IPS DF 4.7 (cell line): Measurements from ENCODE around the gene LRTM1.

Experiments
- DNase-seq: peaks from one replicate; pipeline ENCODE4 v3.0.0-alpha.2; 2013; ENCODE audit warnings: low spot score; ENCODE audit errors: extremely low read depth

LRTM1 gene

GRCh38 chr3:54928046-54928770 is at the start of gene LRTM1:
Gene LRTM1 (minus strand): TSS chr3:54928059. CDS start chr3:54927911, 148 bp downstream.
- DNase-seq: no peak

- DNase-seq: no peak
These were observed 49.6 kb upstream of the LRTM1 start for GRCh38 chr3:54977439-54977838.

GRCh38 chr3:54970895-54971294 is 43.0 kb upstream of the LRTM1 start:
- DNase-seq: no peak

GRCh38 chr3:54969652-54970051 is 41.8 kb upstream of the LRTM1 start:
- no peak for DNase-seq

GRCh38 chr3:54968546-54969172 is 40.8 kb upstream of the LRTM1 start:
- no peak for DNase-seq

- DNase-seq: no peak
These were observed 39.9 kb upstream of the LRTM1 start for GRCh38 chr3:54967731-54968161.

- DNase-seq: no peak
These were observed 39.1 kb upstream of the LRTM1 start for GRCh38 chr3:54966979-54967378.

- no peak for DNase-seq
These were observed 37.9 kb upstream of the LRTM1 start for GRCh38 chr3:54965746-54966145.

- DNase-seq: no peak
These were observed 36.2 kb upstream of the LRTM1 start for GRCh38 chr3:54964081-54964480.

GRCh38 chr3:54963641-54964040 is 35.8 kb upstream of the LRTM1 start:
- no peak for DNase-seq

- no peak for DNase-seq
These were observed 34.3 kb upstream of the LRTM1 start for GRCh38 chr3:54962200-54962599.

- no peak for DNase-seq
These were observed 32.8 kb upstream of the LRTM1 start for GRCh38 chr3:54960701-54961100.

- DNase-seq: no peak
These were observed 32.2 kb upstream of the LRTM1 start for GRCh38 chr3:54960082-54960481.

- no peak for DNase-seq
These were observed 29.9 kb upstream of the LRTM1 start for GRCh38 chr3:54957711-54958110.

- DNase-seq: no peak
These were observed 28.1 kb upstream of the LRTM1 start for GRCh38 chr3:54955941-54956340.

- no peak for DNase-seq
These were observed 27.6 kb upstream of the LRTM1 start for GRCh38 chr3:54955496-54955895.

GRCh38 chr3:54954521-54954920 is 26.7 kb upstream of the LRTM1 start:
- DNase-seq: no peak

GRCh38 chr3:54954022-54954421 is 26.2 kb upstream of the LRTM1 start:
- DNase-seq: no peak

- no peak for DNase-seq
These were observed 23.5 kb upstream of the LRTM1 start for GRCh38 chr3:54951405-54951804.

GRCh38 chr3:54950391-54951003 is 22.6 kb upstream of the LRTM1 start:
- DNase-seq: no peak

- DNase-seq: no peak
These were observed 21.7 kb upstream of the LRTM1 start for GRCh38 chr3:54949491-54950044.

GRCh38 chr3:54941690-54942362 is 14.0 kb upstream of the LRTM1 start:
- no peak for DNase-seq
